Daoy (cell line): ENCODE data around the gene ABTB2. TPM values are rescaled to one million over a fixed set of nuclear protein-coding genes. Genes with fewer than 3 reads are reported as not detected.
"Not testable (repeated sequence)": the region's sequence is repeated elsewhere in the genome, so short reads cannot be mapped to it uniquely, and the experiment has no call there.

Source experiments
- DNase-seq: peaks from one replicate; pipeline ENCODE4 v3.0.0-alpha.2; 2015; ENCODE audit warnings: low read depth
- total RNA-seq: library from RNA; depleted of rRNA; stranded (reverse); fragments of >200 nt; shearing (Covaris generic); gene quantifications from 2 replicates; pipeline ENCODE4 v1.2.3, GENCODE V29; 2014

ABTB2 gene
- total RNA-seq, 1 experiment from 2014 or later = 9.3 TPM

GRCh38 chr11:34263441-34264091 is 94.2 kb downstream of the ABTB2 start:
- DNase-seq = peak; percentile 91

GRCh38 chr11:34262531-34263081 is 95.2 kb downstream of the ABTB2 start:
- DNase-seq = no peak

- no peak for DNase-seq
Measured at GRCh38 chr11:34261820-34262219, 96.0 kb downstream of the ABTB2 start.

- no peak for DNase-seq
Measured at GRCh38 chr11:34261095-34261494, 96.7 kb downstream of the ABTB2 start.

GRCh38 chr11:34260072-34260575 is 97.7 kb downstream of the ABTB2 start:
- no peak for DNase-seq

- DNase-seq = no peak
Measured at GRCh38 chr11:34259087-34259486, 98.7 kb downstream of the ABTB2 start.

GRCh38 chr11:34256626-34257025 is 101.2 kb downstream of the ABTB2 start:
- DNase-seq = no peak

GRCh38 chr11:34256150-34256549 is 101.7 kb downstream of the ABTB2 start:
- DNase-seq = no peak

- no peak for DNase-seq
Measured at GRCh38 chr11:34255101-34255500, 102.7 kb downstream of the ABTB2 start.

GRCh38 chr11:34254011-34254410 is 103.8 kb downstream of the ABTB2 start:
- no peak for DNase-seq

GRCh38 chr11:34252651-34253050 is 105.2 kb downstream of the ABTB2 start:
- DNase-seq = no peak

GRCh38 chr11:34252015-34252414 is 105.8 kb downstream of the ABTB2 start:
- no peak for DNase-seq

- no peak for DNase-seq
Measured at GRCh38 chr11:34251589-34251980, 106.2 kb downstream of the ABTB2 start.

- DNase-seq = peak; percentile 86
Measured at GRCh38 chr11:34250732-34251588, 106.8 kb downstream of the ABTB2 start.

GRCh38 chr11:34250211-34250610 is 107.6 kb downstream of the ABTB2 start:
- no peak for DNase-seq

GRCh38 chr11:34249439-34249838 is 108.4 kb downstream of the ABTB2 start:
- no peak for DNase-seq

GRCh38 chr11:34246511-34246910 is 111.3 kb downstream of the ABTB2 start:
- not testable (repeated sequence) for DNase-seq

GRCh38 chr11:34245041-34245440 is 112.8 kb downstream of the ABTB2 start:
- no peak for DNase-seq

GRCh38 chr11:34243600-34244464 is 114.0 kb downstream of the ABTB2 start:
- DNase-seq = peak; percentile 89

- DNase-seq = peak; percentile 87
Measured at GRCh38 chr11:34242037-34242625, 115.7 kb downstream of the ABTB2 start.

GRCh38 chr11:34240150-34240494 is 117.7 kb downstream of the ABTB2 start:
- no peak for DNase-seq
